PC-3 (cell line): ENCODE measurements around the gene ZNF277.

ENCODE experiments used
- CTCF ChIP-seq: fragments of 300-600 bp; sonication (generic); conservative IDR thresholded peaks from 2 replicates; pipeline ENCODE4 v1.5.1; 2017; ENCODE audit warnings: antibody characterized with exemption, low read depth, mild to moderate bottlenecking, low read length
- EZH2 ChIP-seq: fragments of 300-600 bp; sonication (generic); IDR thresholded peaks from one replicate; pipeline ENCODE4 v1.6.1; 2017; ENCODE audit warnings: antibody characterized with exemption, mild to moderate bottlenecking, low read length; ENCODE audit not compliant: unreplicated experiment
- EZH2phosphoT487 ChIP-seq: fragments of 300-600 bp; sonication (generic); IDR thresholded peaks from 2 replicates; pipeline ENCODE4 v1.6.1; 2018; ENCODE audit warnings: mild to moderate bottlenecking, antibody characterized with exemption, low read length, borderline replicate concordance

DNA sequence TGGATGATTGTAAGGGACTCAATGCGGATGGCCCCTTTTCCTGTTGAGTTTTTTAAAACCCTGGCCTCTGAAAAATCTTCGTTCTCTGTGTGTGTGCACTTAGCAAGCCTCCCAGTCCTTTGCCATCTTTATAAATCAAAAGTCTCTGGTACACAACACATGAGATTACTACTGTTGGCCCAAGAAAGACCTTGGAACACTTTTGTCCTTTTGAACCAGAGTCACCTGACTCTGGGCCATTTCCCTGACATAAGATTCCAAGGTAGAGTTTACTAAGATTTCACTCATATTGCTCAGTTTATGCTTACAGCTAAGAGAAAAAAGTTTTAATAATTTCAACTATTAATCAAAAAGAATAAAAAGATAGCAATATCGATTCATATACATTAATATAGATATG lies 179.0 kb downstream of the ZNF277 start:
- TF ChIP-seq CTCF (no peak), EZH2 (no peak), EZH2phosphoT487 (no peak)
